Endodermal cell (in vitro differentiated cells): ENCODE data around the gene TAF3. TPM values are rescaled to one million over a fixed set of nuclear protein-coding genes. Genes with fewer than 3 reads are reported as not detected.

Experiments
- DNase-seq: peaks from one replicate; pipeline ENCODE4 v3.0.0-alpha.2; 2017
- H3K27ac ChIP-seq: 2 replicates; pipeline ENCODE4 v1.5.1; 2013; ENCODE audit warnings: mild to moderate bottlenecking, low read depth, low read length, moderate library complexity
- H3K27me3 ChIP-seq: 2 replicates; pipeline ENCODE4 v1.6.1; 2013; ENCODE audit warnings: mild to moderate bottlenecking, low read length, moderate library complexity; ENCODE audit not compliant: insufficient read depth, control insufficient read depth, poor library complexity, severe bottlenecking
- H3K36me3 ChIP-seq: 2 replicates; pipeline ENCODE4 v1.7.0; 2013; ENCODE audit warnings: mild to moderate bottlenecking, low read length, moderate library complexity; ENCODE audit not compliant: control insufficient read depth, insufficient read depth
- H3K4me1 ChIP-seq: one replicate; pipeline ENCODE4 v1.7.0; 2013; ENCODE audit warnings: low read length; ENCODE audit not compliant: control insufficient read depth, insufficient read depth
- H3K4me3 ChIP-seq: 2 replicates; pipeline ENCODE4 v1.5.1; 2013; ENCODE audit warnings: mild to moderate bottlenecking, low read length, moderate library complexity
- H3K9ac ChIP-seq: 2 replicates; pipeline ENCODE4 v1.6.1; 2013; ENCODE audit warnings: mild to moderate bottlenecking, low read length, moderate library complexity; ENCODE audit not compliant: poor library complexity, severe bottlenecking; ENCODE audit errors: extremely low read depth
- H3K9me3 ChIP-seq: 2 replicates; pipeline ENCODE4 v1.6.1; 2013; ENCODE audit warnings: mild to moderate bottlenecking, low read length, moderate library complexity; ENCODE audit not compliant: control insufficient read depth
- H3K27ac Mint-ChIP-seq: 2 replicates; pipeline ENCODE4 v1.8.0; 2020; ENCODE audit warnings: mixed read lengths
- H3K27me3 Mint-ChIP-seq: 2 replicates; pipeline ENCODE4 v1.8.0; 2021; ENCODE audit warnings: mild to moderate bottlenecking, mixed read lengths; ENCODE audit not compliant: insufficient read depth
- H3K36me3 Mint-ChIP-seq: 2 replicates; pipeline ENCODE4 v1.8.0; 2020; ENCODE audit warnings: low read depth, mixed read lengths
- H3K4me1 Mint-ChIP-seq: 2 replicates; pipeline ENCODE4 v1.8.0; 2020; ENCODE audit warnings: mixed read lengths
- H3K4me3 Mint-ChIP-seq: 2 replicates; pipeline ENCODE4 v1.8.0; 2020; ENCODE audit warnings: mild to moderate bottlenecking, moderate library complexity, mixed read lengths
- H3K9me3 Mint-ChIP-seq: 2 replicates; pipeline ENCODE4 v1.8.0; 2020; ENCODE audit warnings: mild to moderate bottlenecking, mixed read lengths
- CTCF ChIP-seq: fragments of 200-600 bp; sonication (generic); conservative IDR thresholded peaks from 2 replicates; pipeline ENCODE4 v1.5.0; 2021; ENCODE audit warnings: antibody characterized with exemption, mild to moderate bottlenecking
- WGBS, 2 experiments: methylation state at CpG; one replicate each; pipeline versions ENCODE4 v1.1.5 to v1.1.7; 2013; ENCODE audit warnings: missing lambda C conversion rate in 2 of 2, mixed read lengths in 1 of 2; ENCODE audit not compliant: insufficient coverage in 1 of 2, insufficient read length in 1 of 2; 5-methylcytosine and 5-hydroxymethylcytosine counted together
- total RNA-seq, 2 donors: library from RNA; stranded (reverse); fragmentation: NEBNext Ultra II Directional in 1 of 2; extraction: Animal tissue kit (Norgen Biotek cat#: 25700) in 1 of 2; gene quantifications; 2 replicates in 1 of 2; 3 replicates in 1 of 2; pipeline ENCODE4 v1.2.1, GENCODE V29; 2021

The TAF3 gene
- total RNA-seq, 2 donors from 2014 or later: 9.9 to 10.0 TPM

GRCh38 chr10:8017277-8017676, 199.0 kb downstream of the TAF3 start:
- no peaks in the 10 kb centered on the region for H3K27me3 ChIP-seq
- no peaks in the 10 kb centered on the region for H3K4me1 ChIP-seq
- no peaks in the 10 kb centered on the region for H3K27me3 Mint-ChIP-seq
- no peak overlapping the region for H3K4me3 Mint-ChIP-seq
- no peak overlapping the region for H3K27ac Mint-ChIP-seq
- no peak overlapping the region for H3K4me3 ChIP-seq
- no peaks in the 10 kb centered on the region for H3K9me3 ChIP-seq
- no peak for TF ChIP-seq CTCF
- 80 to 87% methylated on average over 5 to 6 of the region's 6 CpGs for WGBS, 2 experiments
- peaks cover 9% of the 10 kb centered on the region for H3K4me1 Mint-ChIP-seq
- peaks cover 5% of the 10 kb centered on the region for H3K36me3 ChIP-seq
- no peak overlapping the region for H3K9ac ChIP-seq
- no peak for DNase-seq
- no peak overlapping the region for H3K27ac ChIP-seq
- peaks cover 13% of the 10 kb centered on the region for H3K36me3 Mint-ChIP-seq
- H3K9me3 Mint-ChIP-seq: no peaks in the 10 kb centered on the region

GRCh38 chr10:8023321-8023720, 205.0 kb downstream of the TAF3 start:
- Histone ChIP-seq H3K27ac (no peak overlapping the region), H3K36me3 (no peaks in the 10 kb centered on the region), H3K9me3 (no peaks in the 10 kb centered on the region), H3K27me3 (peaks cover 10% of the 10 kb centered on the region), H3K4me1 (no peaks in the 10 kb centered on the region), H3K4me3 (no peak overlapping the region), H3K9ac (no peak overlapping the region)
- no peak for DNase-seq
- Mint-ChIP-seq H3K27ac (no peak overlapping the region), H3K4me3 (no peak overlapping the region), H3K36me3 (no peaks in the 10 kb centered on the region), H3K9me3 (no peaks in the 10 kb centered on the region), H3K4me1 (peaks cover 7% of the 10 kb centered on the region), H3K27me3 (peaks cover 17% of the 10 kb centered on the region)
- WGBS, 2 experiments: 83 to 86% methylated on average over 2 to 4 of the region's 4 CpGs
- no peak for TF ChIP-seq CTCF

- no peak for DNase-seq
- H3K4me1 Mint-ChIP-seq: peaks cover 9% of the 10 kb centered on the region
- Histone ChIP-seq H3K27me3 (peaks cover 10% of the 10 kb centered on the region), H3K4me1 (no peaks in the 10 kb centered on the region), H3K36me3 (no peaks in the 10 kb centered on the region), H3K9ac (no peak overlapping the region), H3K9me3 (no peaks in the 10 kb centered on the region), H3K4me3 (no peak overlapping the region), H3K27ac (no peak overlapping the region)
- WGBS, 2 experiments: 95 to 100% methylated on average over 2 of the region's 2 CpGs
- H3K9me3 Mint-ChIP-seq: no peaks in the 10 kb centered on the region
- no peaks in the 10 kb centered on the region for H3K36me3 Mint-ChIP-seq
- H3K4me3 Mint-ChIP-seq: no peak overlapping the region
- peaks cover 17% of the 10 kb centered on the region for H3K27me3 Mint-ChIP-seq
- no peak for TF ChIP-seq CTCF
- H3K27ac Mint-ChIP-seq: no peak overlapping the region
These were observed 205.5 kb downstream of the TAF3 start for GRCh38 chr10:8023851-8024250.
